GM19397 (cell line): ENCODE measurements around the gene NUDT15.
"Not testable (repeated sequence)": the region's sequence is repeated elsewhere in the genome, so short reads cannot be mapped to it uniquely, and the experiment has no call there.

ENCODE experiments used
- ATAC-seq: cut with Tn5 transposase; IDR thresholded peaks from one replicate; pipeline ENCODE4 v1.9.1; 2021; ENCODE audit warnings: mild to moderate bottlenecking, moderate library complexity; ENCODE audit not compliant: unreplicated experiment

NUDT15 gene

GRCh38 chr13:48037346-48038173, at the start of gene NUDT15:
Gene NUDT15, plus strand, starts transcription at chr13:48037726. Its CDS starts 21 bp downstream, at chr13:48037747.
- ATAC-seq, result peak; percentile 94

- no peak for ATAC-seq
Observed at GRCh38 chr13:47990427-47990826, 47.1 kb upstream of the NUDT15 start.

GRCh38 chr13:47990920-47991466, 46.5 kb upstream of the NUDT15 start:
- no peak for ATAC-seq

- ATAC-seq, result no peak
Observed at GRCh38 chr13:47991859-47992258, 45.7 kb upstream of the NUDT15 start.

- no peak for ATAC-seq
Observed at GRCh38 chr13:47997384-47997783, 40.1 kb upstream of the NUDT15 start.

GRCh38 chr13:47999973-48000372, 37.6 kb upstream of the NUDT15 start:
- ATAC-seq, result no peak

GRCh38 chr13:48000559-48001113, 36.9 kb upstream of the NUDT15 start:
- ATAC-seq, result peak; percentile 35

- peak; percentile 100 for ATAC-seq
Observed at GRCh38 chr13:48001114-48001881, 36.2 kb upstream of the NUDT15 start, which contains the start of gene SUCLA2. Gene SUCLA2, minus strand, starts transcription at chr13:48001273. Its CDS starts 4 bp downstream, at chr13:48001269.

- ATAC-seq, result not testable (repeated sequence)
Observed at GRCh38 chr13:48001999-48002398, 35.5 kb upstream of the NUDT15 start.

- ATAC-seq, result no peak
Observed at GRCh38 chr13:48004201-48004600, 33.3 kb upstream of the NUDT15 start.

GRCh38 chr13:48006396-48006795, 31.1 kb upstream of the NUDT15 start:
- ATAC-seq, result no peak

GRCh38 chr13:48009284-48009683, 28.2 kb upstream of the NUDT15 start:
- ATAC-seq, result no peak

GRCh38 chr13:48010698-48011097, 26.8 kb upstream of the NUDT15 start:
- no peak for ATAC-seq

- no peak for ATAC-seq
Observed at GRCh38 chr13:48012668-48013067, 24.9 kb upstream of the NUDT15 start.

- ATAC-seq, result no peak
Observed at GRCh38 chr13:48014359-48014758, 23.2 kb upstream of the NUDT15 start.

- no peak for ATAC-seq
Observed at GRCh38 chr13:48018637-48019036, 18.9 kb upstream of the NUDT15 start.

- no peak for ATAC-seq
Observed at GRCh38 chr13:48019796-48020195, 17.7 kb upstream of the NUDT15 start.

- no peak for ATAC-seq
Observed at GRCh38 chr13:48028066-48028465, 9.5 kb upstream of the NUDT15 start.

GRCh38 chr13:48029859-48030258, 7.7 kb upstream of the NUDT15 start:
- ATAC-seq, result no peak

- no peak for ATAC-seq
Observed at GRCh38 chr13:48038761-48039160, 1.2 kb downstream of the NUDT15 start.

- no peak for ATAC-seq
Observed at GRCh38 chr13:48040049-48040448, 2.5 kb downstream of the NUDT15 start.
